Measurements from ENCODE around the gene STXBP6. TPM values are rescaled to one million over a fixed set of nuclear protein-coding genes. Genes with fewer than 3 reads are reported as not detected.

The STXBP6 gene
- total RNA-seq, 4 donors from 2014 or later, result 34.9 to 62.1 (median 45.5) TPM

GRCh38 chr14:24889843-24890242 is 160.1 kb downstream of the STXBP6 start:
- TF ChIP-seq EP300 (IDR thresholded peaks at IDR 0.05) (no peak), POLR2AphosphoS5 (IDR thresholded peaks at IDR 0.05) (no peak), POLR2A (IDR thresholded peaks at IDR 0.05) (no peak), CTCF (IDR thresholded peaks at IDR 0.05) (no peak)
- no peak overlapping the region for H3K4me3 ChIP-seq
- H3K4me1 ChIP-seq, result peaks cover 3% of the 10 kb centered on the region
- H3K36me3 ChIP-seq, result no peaks in the 10 kb centered on the region
- H3K27me3 ChIP-seq, result no peaks in the 10 kb centered on the region
- DNase-seq (ENCODE audit: low spot score in 2 of 2), result no peak
- no peak overlapping the region for H3K27ac ChIP-seq
- peaks cover 4% of the 10 kb centered on the region for H3K9me3 ChIP-seq

GRCh38 chr14:24888532-24888931 is 161.4 kb downstream of the STXBP6 start:
- peaks cover 4% of the 10 kb centered on the region for H3K9me3 ChIP-seq
- H3K27ac ChIP-seq, result no peak overlapping the region
- no peaks in the 10 kb centered on the region for H3K36me3 ChIP-seq
- H3K4me1 ChIP-seq, result no peaks in the 10 kb centered on the region
- TF ChIP-seq EP300 (IDR thresholded peaks at IDR 0.05), result no peak
- no peak for TF ChIP-seq POLR2A (IDR thresholded peaks at IDR 0.05)
- TF ChIP-seq POLR2AphosphoS5 (IDR thresholded peaks at IDR 0.05), result no peak
- TF ChIP-seq CTCF (IDR thresholded peaks at IDR 0.05), result no peak
- no peaks in the 10 kb centered on the region for H3K27me3 ChIP-seq
- DNase-seq (ENCODE audit: low spot score in 2 of 2), result no peak
- no peak overlapping the region for H3K4me3 ChIP-seq
- 88% methylated on average over 6 of the region's 6 CpGs for WGBS

- peaks cover 4% of the 10 kb centered on the region for H3K9me3 ChIP-seq
- no peaks in the 10 kb centered on the region for H3K27me3 ChIP-seq
- WGBS, result 84% methylated on average over 3 of the region's 3 CpGs
- DNase-seq (ENCODE audit: low spot score in 2 of 2), result no peak
- H3K36me3 ChIP-seq, result no peaks in the 10 kb centered on the region
- H3K4me1 ChIP-seq, result no peaks in the 10 kb centered on the region
- TF ChIP-seq CTCF (IDR thresholded peaks at IDR 0.05) (no peak), EP300 (IDR thresholded peaks at IDR 0.05) (no peak), POLR2A (IDR thresholded peaks at IDR 0.05) (no peak), POLR2AphosphoS5 (IDR thresholded peaks at IDR 0.05) (no peak)
- H3K4me3 ChIP-seq, result no peak overlapping the region
- H3K27ac ChIP-seq, result no peak overlapping the region
Measured at GRCh38 chr14:24887623-24888304, 162.2 kb downstream of the STXBP6 start.

DNA sequence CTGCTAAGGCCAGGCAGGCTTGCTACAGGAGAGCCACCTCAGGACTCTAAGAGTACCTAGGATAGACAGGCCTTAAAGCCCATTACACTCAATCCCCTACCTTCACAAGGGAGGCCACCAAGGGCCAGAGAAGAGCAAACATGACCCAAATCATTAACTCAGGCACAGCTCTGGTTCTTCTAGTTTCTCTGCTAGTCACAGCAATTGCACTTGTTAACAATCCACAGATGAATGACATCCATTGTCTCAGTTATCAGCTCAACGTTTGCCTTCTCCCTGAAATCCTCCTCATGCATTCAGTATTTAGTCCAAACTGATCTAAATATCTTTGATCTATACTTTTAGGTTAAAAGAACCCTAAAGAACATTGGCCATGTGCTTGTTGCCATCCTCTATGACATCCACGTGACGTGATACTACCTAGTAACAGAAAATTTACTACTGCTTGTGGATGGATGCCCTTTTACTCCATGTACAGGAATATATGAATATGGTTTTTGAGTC is 164.5 kb downstream of the STXBP6 start:
- Histone ChIP-seq H3K27ac (no peak overlapping the region), H3K27me3 (no peaks in the 10 kb centered on the region), H3K9me3 (no peaks in the 10 kb centered on the region), H3K4me3 (no peak overlapping the region), H3K4me1 (peaks cover 3% of the 10 kb centered on the region), H3K36me3 (no peaks in the 10 kb centered on the region)
- no peak for DNase-seq (ENCODE audit: low spot score in 2 of 2)
- 74% methylated on average over 3 of the region's 3 CpGs for WGBS
- TF ChIP-seq POLR2A (IDR thresholded peaks at IDR 0.05) (no peak), EP300 (IDR thresholded peaks at IDR 0.05) (no peak), POLR2AphosphoS5 (IDR thresholded peaks at IDR 0.05) (no peak), CTCF (IDR thresholded peaks at IDR 0.05) (no peak)

GRCh38 chr14:24883576-24883975 is 166.4 kb downstream of the STXBP6 start:
- H3K36me3 ChIP-seq, result no peaks in the 10 kb centered on the region
- peaks cover 5% of the 10 kb centered on the region for H3K4me1 ChIP-seq
- no peak for DNase-seq (ENCODE audit: low spot score in 2 of 2)
- no peaks in the 10 kb centered on the region for H3K9me3 ChIP-seq
- no peak for TF ChIP-seq CTCF (IDR thresholded peaks at IDR 0.05)
- no peak for TF ChIP-seq POLR2A (IDR thresholded peaks at IDR 0.05)
- TF ChIP-seq POLR2AphosphoS5 (IDR thresholded peaks at IDR 0.05), result no peak
- TF ChIP-seq EP300 (IDR thresholded peaks at IDR 0.05), result no peak
- no peak overlapping the region for H3K4me3 ChIP-seq
- H3K27ac ChIP-seq, result no peak overlapping the region
- 92% methylated on average over 2 of the region's 2 CpGs for WGBS
- H3K27me3 ChIP-seq, result no peaks in the 10 kb centered on the region

All from suprapubic skin (tissue), 4 donors.